ENCODE measurements around the gene LYZL4.
A peak's percentile ranks its signal among the peaks of the same experiment; 100 is the strongest.

Gene LYZL4

DNA sequence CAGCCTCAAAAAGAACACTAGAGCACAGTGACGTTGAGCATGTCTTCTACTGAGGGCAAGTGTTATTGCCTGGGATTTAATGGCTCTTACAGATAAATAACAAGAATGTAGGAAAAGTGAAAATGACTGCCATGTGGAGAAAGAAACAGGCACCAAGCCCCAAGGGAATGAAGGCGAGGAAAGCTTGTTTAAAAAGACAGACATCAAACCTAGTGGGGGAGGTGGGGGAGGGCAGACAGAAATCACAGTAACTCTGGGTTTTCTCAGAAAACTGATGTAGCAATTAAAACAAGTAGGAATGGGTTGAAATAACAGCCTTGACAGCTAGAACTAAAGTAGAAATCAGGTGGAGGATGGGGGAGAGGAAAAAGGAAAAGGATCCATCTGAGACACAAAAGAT lies 18.4 kb upstream of the LYZL4 start:
- DNase-seq (ENCODE audit: extremely low read depth in 1 of 2, low read depth in 1 of 2), result no peak

DNA sequence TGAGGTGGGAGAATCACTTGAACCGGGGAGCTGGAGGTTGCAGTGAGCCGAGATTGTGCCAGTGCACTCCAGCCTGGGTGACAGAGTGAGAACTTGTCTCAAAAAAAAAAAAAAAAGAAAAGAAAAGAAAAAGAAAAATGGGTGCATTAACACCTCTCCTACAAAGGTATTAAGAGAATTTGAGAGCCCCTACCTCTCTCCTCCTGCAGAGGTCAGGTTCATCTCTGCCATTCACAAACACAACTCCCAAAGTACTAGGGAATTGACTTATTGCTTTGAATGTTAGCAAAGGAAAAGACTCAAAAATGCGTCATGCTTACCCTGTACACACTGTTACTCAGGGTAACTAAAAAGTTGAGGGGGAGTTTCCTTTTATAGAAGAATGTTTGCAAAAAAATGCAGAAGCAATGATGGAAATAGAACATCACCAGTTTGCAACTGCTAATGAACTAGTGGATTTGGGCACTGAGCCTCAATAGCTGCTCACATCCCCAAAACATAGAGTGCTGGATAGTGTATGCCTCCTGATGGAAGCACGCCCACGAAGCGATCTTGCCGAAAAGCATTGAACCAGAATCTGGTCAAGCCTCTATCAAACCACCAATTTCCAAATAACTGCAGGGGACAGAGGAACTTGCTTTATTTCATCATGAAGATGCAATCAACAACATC lies 15.5 kb upstream of the LYZL4 start:
- no peak for DNase-seq (ENCODE audit: extremely low read depth in 1 of 2, low read depth in 1 of 2)

DNA sequence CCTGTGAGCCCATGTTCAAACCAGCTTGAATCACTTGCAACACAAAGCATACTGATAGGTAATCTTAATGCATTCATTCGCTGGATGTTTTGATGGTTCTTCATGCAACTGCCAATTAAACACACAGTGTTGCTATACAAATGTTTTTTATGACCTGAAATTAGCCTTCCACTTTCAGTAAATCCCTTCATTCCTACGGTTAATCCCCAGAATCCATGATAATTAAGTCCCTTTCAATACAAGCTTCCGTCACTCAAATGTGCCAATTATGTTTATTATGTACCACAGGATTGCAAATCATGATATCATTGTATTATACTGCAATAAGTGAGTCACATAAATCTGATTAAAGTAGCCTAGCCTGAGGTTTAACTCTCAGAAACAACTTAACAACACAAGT lies 14.5 kb upstream of the LYZL4 start:
- no peak for DNase-seq (ENCODE audit: extremely low read depth in 1 of 2, low read depth in 1 of 2)

DNA sequence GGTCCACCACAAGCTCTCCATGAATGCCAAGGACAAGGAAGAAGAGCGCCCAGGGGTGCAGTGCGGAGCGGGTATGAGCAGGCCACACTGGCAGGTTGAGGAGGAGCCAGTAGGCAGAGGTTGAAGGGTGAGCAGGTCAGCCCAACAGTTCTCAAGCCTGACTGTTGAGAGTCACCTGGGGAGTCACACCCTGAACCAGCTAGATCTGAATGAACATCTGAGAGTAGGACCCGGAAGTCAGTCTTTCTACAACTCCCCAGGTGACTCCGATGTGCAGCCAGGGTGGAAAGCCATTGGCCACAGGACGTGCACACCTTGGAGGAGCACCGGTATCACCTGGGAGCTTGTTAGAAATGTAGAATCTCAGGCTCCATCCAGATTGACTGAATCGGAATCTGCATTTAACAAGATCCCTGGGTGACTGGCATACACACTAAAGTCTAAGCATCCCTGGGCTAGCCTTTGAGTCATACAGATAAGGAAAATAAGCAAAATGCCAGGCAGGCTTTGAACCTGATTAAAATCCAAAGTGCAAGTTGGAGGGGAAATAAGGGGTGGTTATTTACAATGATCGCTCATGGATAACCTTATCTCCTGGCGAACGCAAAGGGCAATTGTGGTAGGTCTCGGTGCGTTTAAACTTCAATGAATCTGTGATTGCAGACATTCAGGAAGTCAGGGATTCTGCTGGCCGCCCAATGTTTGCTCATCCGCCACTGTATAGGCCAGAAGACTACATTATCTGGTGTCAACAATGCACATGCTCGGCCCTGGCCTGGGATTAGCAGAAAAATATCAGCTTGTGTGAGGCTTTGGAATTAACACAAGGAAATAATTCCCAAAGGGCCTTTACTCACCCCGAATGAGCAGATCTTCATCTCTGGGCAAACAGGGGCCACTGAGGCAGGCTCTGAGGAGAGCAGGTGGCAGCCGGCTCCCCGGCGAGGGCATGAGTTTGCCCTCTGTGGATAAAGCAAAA lies 11.7 kb upstream of the LYZL4 start:
- DNase-seq (ENCODE audit: extremely low read depth in 1 of 2, low read depth in 1 of 2), result no peak

DNA sequence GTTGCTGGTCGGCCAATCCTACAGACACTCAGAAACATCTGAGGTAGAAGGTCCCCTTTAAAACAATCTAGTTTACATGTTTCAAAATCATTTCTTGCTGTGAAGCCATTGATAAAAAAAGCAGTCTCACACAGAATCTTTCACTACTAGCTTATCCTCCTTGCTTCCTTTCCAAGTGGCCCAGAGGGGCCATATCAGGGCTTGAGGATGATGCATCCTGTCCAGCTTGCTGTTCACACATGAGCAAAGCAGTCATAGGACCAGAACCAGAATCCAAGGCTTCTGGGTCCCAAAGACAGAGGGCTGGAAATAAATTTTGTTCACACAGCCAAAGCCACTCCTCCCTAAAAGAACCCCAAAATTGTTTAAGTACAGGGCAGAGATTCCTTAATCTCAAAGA lies 9.2 kb upstream of the LYZL4 start:
- no peak for DNase-seq (ENCODE audit: extremely low read depth in 1 of 2, low read depth in 1 of 2)

DNA sequence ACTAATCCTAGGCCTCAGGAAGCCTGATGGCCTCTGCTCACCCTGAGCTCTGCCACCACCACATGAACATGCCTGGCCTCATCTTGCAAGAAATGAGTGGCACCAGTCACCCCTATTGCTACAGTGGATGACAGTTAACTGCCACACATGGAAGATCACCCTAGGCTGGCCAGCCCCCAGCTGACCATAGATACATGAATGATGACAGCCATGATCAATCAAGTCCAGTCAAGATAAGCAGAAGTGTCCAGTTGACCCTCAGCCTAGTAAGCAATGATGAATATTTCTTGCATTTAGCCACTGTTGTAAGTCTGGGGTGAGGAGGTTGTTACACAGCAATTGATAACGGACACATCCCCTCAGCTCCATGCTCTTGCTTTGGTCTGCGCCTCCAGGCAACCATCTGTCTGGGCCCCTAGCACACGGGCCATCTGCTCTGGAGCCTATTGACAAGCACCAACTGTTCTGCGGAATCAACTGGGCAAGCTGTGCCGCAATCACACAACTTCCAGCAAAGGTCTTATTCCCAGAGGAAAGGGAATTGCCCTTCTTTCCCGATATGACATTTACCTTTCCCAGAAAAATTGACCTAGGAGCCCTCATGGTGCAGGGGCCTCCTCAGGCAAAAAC lies 2.2 kb upstream of the LYZL4 start:
- DNase-seq (ENCODE audit: extremely low read depth in 1 of 2, low read depth in 1 of 2), result no peak

DNA sequence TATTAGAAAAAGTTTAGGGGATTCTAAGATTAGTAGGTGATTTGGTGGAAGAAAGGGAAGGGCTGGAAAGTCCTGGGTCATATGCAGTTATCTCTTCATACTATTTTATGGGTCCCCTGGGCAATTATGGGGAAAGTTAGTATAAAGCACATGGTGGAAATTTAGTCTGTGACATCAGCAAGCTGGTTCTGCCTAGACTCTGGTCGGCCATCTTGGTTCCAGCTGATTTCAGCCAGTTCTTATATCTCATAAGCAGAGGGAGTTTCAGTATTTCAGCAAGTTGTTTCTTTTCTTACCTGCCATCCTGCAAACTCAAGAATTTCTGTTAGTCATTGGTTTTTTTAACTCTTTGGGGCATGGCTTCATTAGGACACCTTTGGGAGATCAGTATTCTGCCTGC lies 1.0 kb upstream of the LYZL4 start:
- DNase-seq (ENCODE audit: extremely low read depth in 1 of 2, low read depth in 1 of 2), result no peak

DNA sequence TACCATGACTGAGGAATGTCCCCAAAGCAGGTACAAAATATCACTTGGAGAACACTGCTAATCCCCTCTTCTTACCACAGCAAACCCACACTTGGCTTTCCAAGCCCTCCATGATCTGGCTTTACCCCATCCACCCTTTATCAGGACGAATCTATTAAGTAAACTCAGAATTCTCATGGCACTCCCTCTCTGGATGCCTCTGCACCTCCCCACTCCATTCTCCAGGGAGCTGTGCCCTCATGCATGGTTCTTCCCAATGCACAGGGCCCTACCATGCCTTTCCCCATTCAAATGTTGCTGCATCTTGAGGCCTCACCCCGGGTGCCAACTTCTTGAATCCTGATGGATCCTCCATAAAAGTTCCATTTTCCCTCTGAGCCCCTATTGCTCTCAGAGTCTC lies 2.3 kb downstream of the LYZL4 start:
- no peak for DNase-seq (ENCODE audit: extremely low read depth in 1 of 2, low read depth in 1 of 2)

DNA sequence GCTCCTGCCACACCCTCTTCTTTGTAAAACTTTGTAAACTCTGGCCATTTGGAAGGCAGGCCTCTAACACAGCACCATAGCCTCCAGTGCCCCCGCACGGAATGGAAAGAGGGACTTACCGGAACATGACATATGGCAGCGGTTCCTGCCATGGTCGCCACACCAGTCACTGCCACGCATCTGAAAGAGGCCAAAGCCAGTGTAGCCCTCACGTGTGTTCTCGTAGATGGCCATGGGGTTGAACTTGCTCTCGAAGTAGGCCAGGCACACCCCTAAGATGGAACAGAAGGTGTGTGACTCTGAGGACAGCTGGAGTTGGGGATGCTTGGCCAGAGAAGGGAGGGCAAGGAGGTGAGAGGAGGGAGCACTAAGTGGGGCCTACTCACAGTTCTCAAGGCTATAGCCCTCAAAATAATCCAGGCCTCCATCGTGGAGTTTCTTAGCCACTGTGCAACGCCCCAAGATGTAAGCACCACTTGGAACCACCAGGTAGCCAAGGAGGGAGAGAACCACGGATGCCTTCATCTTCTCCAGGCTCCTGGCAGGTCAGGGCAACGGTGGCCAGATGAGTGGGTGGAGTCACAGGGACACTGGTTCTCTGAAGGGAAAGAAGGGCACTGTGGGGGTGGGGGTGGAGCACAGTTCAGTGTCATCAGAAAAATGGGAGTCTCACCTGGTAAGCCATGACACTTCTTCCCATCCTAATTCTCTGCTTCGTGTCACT lies 3.5 kb downstream of the LYZL4 start:
- no peak for DNase-seq (ENCODE audit: extremely low read depth in 1 of 2, low read depth in 1 of 2)

DNA sequence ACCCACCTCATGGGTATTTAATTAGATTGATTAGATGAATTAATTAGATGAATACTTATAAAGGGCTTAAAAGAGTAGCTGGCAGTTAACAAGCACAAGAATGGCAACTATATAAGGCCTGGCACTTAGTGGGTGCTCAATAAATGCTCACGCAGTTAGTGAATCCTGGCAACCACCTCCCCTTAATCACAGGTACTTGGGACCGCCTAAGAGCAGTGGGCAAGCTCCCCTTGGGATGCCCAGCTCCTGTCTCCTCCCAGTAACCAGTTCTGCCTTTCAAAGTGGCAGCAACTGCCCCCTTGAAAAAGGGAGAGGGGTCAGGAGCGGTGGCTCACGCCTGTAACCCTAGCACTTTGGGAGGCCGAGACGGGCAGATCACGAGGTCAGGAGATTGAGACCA lies 4.6 kb downstream of the LYZL4 start:
- no peak for DNase-seq (ENCODE audit: extremely low read depth in 1 of 2, low read depth in 1 of 2)

DNA sequence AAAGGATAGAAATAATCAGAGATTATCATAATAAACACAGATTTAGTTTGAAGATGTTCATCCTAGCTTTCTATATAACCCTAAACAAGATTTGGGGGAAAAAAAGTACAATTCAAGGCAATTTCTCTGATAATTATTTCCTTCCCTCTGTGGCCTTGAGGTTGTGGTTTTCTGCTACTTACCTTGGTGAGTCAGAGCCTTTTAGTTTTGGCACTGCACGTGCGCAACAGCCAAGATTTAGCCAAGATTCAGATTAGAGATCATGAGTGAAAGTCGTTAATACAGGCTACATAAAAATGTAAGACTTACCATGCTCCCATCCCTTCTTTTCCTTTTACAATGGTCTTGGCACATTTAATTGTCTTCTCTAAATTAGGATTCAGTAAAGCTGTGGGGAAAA lies 6.7 kb downstream of the LYZL4 start:
- no peak for DNase-seq (ENCODE audit: extremely low read depth in 1 of 2, low read depth in 1 of 2)

DNA sequence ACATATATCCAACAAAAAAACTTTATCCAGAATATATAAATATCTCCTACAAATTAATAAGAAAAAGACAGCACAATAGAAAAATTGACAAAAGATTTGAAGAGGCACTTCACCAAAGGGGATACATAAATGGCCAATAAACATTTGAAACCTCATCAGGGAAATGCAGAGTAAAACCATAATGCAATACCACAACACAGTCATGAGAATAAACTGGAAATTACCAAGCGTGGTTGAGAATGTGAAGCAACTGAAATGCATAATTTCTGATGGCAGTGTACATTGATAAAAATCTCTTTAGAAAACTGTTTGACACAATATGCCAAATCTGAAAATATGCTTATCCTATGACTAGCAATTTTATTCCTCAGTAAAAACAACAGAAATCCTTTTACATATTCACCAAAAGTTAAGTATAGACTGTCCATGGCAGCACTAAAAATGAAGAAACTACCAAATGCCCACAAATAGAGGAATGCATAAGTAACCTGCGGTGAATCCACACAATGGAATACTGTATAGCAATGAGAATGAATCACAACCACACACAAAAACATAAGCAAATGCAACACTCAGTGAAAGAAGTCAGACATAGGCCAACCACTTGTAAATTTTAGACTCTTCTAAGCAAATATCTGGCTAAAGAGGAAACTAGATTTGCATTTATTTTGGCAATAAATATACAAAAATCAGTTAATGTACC lies 7.9 kb downstream of the LYZL4 start:
- no peak for DNase-seq (ENCODE audit: extremely low read depth in 1 of 2, low read depth in 1 of 2)

DNA sequence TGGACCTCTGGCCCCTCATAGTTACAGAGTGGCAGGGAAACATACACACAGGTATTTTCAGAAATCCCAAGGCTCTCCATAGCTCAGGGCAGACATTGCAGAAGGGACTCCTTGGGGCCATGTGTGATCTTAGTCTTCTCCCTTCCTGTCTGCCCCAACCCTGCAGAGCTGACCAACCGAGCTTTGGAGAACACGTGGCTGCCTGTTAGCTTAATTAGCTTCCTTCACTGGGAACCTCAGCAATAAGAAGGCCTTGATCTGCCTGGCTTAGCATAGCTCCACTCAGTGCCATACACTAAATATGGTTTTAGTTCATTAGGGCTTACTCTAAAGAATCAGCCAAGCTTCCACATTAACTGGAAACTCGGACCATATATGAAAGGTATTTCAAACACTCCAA lies 12.3 kb downstream of the LYZL4 start:
- no peak for DNase-seq (ENCODE audit: extremely low read depth in 1 of 2, low read depth in 1 of 2)

DNA sequence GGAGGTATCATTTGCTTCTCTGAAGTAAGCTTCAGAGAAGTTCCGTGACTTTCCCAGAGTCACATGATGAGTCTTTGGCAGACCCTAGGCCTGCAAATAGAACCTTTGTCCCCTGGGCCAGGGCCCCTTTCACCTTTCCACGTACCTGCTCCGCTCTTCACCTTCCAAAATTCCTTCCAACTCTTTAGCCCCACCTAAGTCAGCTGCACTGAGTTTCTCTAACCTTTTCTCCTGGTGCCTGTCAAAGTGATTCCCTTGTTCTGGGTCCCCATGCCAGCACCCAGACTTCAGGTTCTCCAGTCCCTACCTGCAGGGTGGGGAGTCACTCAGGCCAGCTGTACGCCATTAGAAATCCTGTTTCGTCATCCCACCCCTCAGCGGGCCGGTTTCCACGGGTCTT lies 12.8 kb downstream of the LYZL4 start:
- DNase-seq (ENCODE audit: extremely low read depth in 1 of 2, low read depth in 1 of 2), result no peak

DNA sequence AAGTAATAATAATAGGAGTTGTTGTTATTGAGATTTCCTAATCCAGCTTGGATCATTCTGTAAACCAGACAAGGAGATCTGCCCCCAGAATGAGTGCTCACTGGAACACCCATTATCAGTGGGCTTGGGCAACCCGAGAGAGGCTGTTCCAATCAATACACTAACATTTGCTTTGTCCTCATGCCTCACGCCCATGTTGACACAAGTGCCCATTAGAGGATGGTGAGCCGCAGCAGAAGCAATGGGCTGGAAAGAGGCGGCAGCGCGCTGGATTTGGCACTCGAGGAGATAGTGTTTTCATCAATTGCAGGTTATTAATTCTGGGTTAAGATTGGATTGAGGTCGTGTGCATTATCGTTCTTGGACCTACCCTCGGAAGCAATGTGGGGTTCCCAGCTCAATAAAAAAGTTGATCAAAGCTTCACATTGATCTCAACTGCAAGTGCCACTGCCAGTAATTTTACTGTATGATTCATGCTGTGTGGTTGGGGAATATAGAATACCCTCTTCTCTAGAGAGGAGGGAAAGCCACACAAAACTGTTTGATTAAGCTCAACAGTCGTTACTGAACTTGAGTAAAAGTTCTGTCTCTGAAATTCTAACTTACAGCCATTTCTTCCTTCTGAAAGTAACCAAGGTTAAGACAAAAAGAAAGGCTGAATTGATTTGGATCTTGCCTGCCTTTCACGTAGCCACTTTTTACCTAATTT lies 15.7 kb downstream of the LYZL4 start:
- DNase-seq (ENCODE audit: extremely low read depth in 1 of 2, low read depth in 1 of 2), result no peak

DNA sequence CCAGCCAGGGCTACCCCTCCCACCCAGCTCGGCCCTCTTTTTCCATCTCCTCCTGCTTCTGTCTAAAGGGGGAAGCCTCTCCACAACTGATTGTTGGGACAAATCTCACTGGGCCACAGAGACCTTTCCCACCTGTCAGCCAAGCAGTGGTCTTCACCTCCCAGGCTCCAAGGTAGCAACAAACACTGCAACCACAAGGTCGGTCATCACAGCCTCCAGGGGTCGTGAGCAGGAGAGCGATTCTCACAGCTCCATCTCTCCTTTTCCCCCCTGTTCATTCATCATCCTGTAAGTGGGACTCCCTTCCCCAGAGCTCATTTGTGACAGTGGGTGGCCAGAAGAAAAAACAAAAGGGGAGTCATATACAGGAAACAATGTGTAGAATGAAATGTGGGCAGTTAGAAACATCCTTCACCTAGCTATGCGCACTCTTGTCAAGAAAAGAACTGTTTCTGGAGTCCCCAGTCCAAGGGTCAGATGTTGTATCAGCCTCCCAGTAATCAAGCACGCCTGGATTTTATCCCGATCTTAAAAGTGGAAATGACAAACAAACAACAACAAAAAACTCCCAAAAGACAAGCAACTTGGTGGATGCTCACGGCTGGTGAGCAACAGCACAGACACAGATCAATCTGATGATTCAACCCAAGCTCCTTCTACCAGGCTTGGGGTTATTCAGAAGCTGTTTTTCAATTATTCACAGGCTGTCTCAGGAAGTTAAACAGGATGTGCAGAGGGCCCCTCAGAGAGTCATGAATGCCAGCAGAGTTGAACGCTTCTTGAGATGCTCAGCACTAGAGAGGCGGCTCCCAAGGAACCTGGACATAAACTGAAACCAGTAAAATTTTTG lies 22.4 kb downstream of the LYZL4 start:
- DNase-seq (ENCODE audit: extremely low read depth in 1 of 2, low read depth in 1 of 2), result peak in 1 of 2 donors; percentile 33

DNA sequence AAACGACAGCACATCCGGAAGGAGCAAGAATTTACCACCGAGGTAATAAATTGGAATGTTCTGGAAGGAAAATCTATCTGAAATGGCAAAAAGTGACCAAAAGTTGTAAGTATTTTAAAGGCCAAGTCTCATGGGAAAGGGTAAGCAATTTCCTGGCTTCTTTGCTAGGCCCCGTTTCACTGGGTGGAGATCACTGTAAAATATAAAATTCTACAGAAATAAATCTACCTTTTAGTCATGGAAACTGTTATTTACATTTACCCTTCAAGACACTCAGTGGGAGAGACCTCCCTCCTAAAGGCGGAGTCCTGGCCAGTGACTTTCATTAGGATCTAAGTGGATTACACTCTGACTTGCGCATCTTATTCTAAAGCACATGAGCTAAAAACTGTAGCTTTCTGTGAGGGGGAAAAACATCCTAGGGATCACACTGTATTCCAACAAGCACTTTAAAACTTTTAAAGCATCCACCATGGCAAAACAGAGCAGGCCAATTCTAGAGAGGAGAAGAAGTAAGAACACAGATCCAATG lies 28.8 kb downstream of the LYZL4 start:
- no peak for DNase-seq (ENCODE audit: extremely low read depth in 1 of 2, low read depth in 1 of 2)

DNA sequence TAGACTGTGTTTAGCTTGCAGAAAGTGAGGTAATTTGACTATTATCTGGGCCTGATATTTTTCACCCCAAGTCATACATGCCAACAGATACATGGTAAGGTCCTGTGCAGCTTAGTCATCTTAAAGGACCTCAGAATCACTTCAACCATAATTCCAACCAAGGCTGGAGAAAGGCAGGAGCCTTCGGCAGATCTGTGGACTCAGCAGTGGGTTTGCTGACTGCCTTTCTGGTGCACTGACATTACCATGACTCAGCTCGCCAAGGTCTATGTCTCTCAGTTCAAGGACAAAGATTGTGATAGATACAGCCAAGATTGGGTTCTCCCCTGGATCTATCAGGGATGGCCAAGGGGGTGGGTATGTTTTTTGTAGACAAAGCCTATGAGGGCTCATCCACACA lies 32.7 kb downstream of the LYZL4 start:
- no peak for DNase-seq (ENCODE audit: extremely low read depth in 1 of 2, low read depth in 1 of 2)

DNA sequence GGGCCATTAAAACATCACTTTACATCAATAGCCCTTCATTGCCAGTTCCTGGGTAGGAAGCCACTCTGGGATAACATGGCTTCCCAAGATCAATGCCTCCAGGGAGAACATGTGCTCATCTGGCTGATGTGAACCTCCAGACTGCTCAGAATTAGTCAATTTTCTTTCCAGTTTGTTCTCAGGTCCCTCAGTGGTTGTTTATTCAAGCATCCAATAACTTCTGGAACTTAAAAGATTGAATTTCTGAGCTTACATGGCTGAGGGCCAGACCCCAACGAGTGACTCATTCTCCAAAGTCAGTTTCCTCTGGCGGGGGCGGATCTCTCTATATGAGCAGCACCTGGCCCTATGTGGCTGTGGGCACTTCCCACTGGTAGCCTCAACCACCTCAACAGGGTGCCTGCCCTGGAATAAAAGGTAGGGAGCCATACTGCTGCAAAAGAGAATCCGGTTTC lies 34.0 kb downstream of the LYZL4 start:
- DNase-seq (ENCODE audit: extremely low read depth in 1 of 2, low read depth in 1 of 2), result peak; percentile 48 to 78

Data from stimulated activated CD8-positive, alpha-beta memory T cell treated with anti-CD3 and anti-CD28 coated beads, Interleukin-7, amount 100 ng/mL, for 48 hours (primary cell).